T follicular helper cell (primary cell): ENCODE measurements around the gene DAZAP2.

ENCODE experiments used
- DNase-seq: peaks from one replicate; pipeline ENCODE4 v3.0.0-alpha.2; 2020; ENCODE audit warnings: low read depth
- total RNA-seq, 2 experiments: gene quantifications; one replicate each; lab custom pipeline; 2026; lab: John Stamatoyannopoulos, UW

Gene DAZAP2
- total RNA-seq, result 189 to 346 reads per million in 2 experiments

- DNase-seq, result peak; percentile 93
Observed at GRCh38 chr12:51238510-51239334, at the start of gene DAZAP2. TSS of gene DAZAP2 (plus strand) at chr12:51238826. CDS start at chr12:51238908, 82 bp downstream.

- no peak for DNase-seq
Observed at GRCh38 chr12:51189790-51190355, 48.8 kb upstream of the DAZAP2 start.

GRCh38 chr12:51190820-51191219 lies 47.8 kb upstream of the DAZAP2 start:
- DNase-seq, result no peak

GRCh38 chr12:51191516-51192283 lies 46.9 kb upstream of the DAZAP2 start:
- DNase-seq, result no peak

- DNase-seq, result no peak
Observed at GRCh38 chr12:51192284-51192671, 46.3 kb upstream of the DAZAP2 start.

GRCh38 chr12:51195841-51196240 lies 42.8 kb upstream of the DAZAP2 start:
- no peak for DNase-seq

- DNase-seq, result no peak
Observed at GRCh38 chr12:51196547-51196946, 42.1 kb upstream of the DAZAP2 start.

GRCh38 chr12:51197736-51198567 lies 40.7 kb upstream of the DAZAP2 start:
- no peak for DNase-seq

GRCh38 chr12:51198568-51199365 lies 39.9 kb upstream of the DAZAP2 start:
- no peak for DNase-seq

GRCh38 chr12:51199366-51199945 lies 39.2 kb upstream of the DAZAP2 start:
- no peak for DNase-seq

- DNase-seq, result no peak
Observed at GRCh38 chr12:51200156-51200555, 38.5 kb upstream of the DAZAP2 start.

GRCh38 chr12:51200806-51201205 lies 37.8 kb upstream of the DAZAP2 start:
- DNase-seq, result no peak

- DNase-seq, result no peak
Observed at GRCh38 chr12:51202718-51203117, 35.9 kb upstream of the DAZAP2 start.

GRCh38 chr12:51205350-51205749 lies 33.3 kb upstream of the DAZAP2 start:
- no peak for DNase-seq

GRCh38 chr12:51208016-51208660 lies 30.5 kb upstream of the DAZAP2 start:
- DNase-seq, result no peak

- DNase-seq, result no peak
Observed at GRCh38 chr12:51209259-51209658, 29.4 kb upstream of the DAZAP2 start.

- no peak for DNase-seq
Observed at GRCh38 chr12:51210690-51211395, 27.8 kb upstream of the DAZAP2 start.

- no peak for DNase-seq
Observed at GRCh38 chr12:51214895-51215294, 23.7 kb upstream of the DAZAP2 start.

- DNase-seq, result no peak
Observed at GRCh38 chr12:51216642-51217041, 22.0 kb upstream of the DAZAP2 start.
